Endothelial cell of umbilical vein (primary cell): ENCODE results near the gene ADIG. TPM values are rescaled to one million over a fixed set of nuclear protein-coding genes. Genes with fewer than 3 reads are reported as not detected.

Experiments
- BruUV-seq: library from RNA; stranded (reverse); fragments of 400-500 nt; replicated peaks from 2 replicates; lab custom pipeline; 2021; lab: Mats Ljungman, UMichigan
- CTCF ChIA-PET: fragments of 300-600, 350-600 bp; sonication (Branson Sonifier 250); formaldehyde crosslinking; loops from one replicate; lab custom pipeline; 2021; ENCODE audit warnings: antibody characterized with exemption, inconsistent platforms; lab: Charles Lee
- POLR2A ChIA-PET: fragments of 300-600, 350-600 bp; sonication (Branson Sonifier 250); formaldehyde crosslinking; loops from one replicate; lab custom pipeline; 2021; ENCODE audit warnings: antibody characterized with exemption, inconsistent platforms; lab: Charles Lee
- DNase-seq: peaks from one replicate; pipeline ENCODE4 v3.0.0-alpha.2; 2011; ENCODE audit warnings: low read depth, low spot score
- FAIRE-seq: peaks from 2 replicates; lab custom pipeline; 2011; peaks lifted over from hg19 to GRCh38; lab: Jason Lieb, UNC
- H2AFZ ChIP-seq: 2 replicates; pipeline ENCODE4 v1.6.0; 2012; ENCODE audit warnings: low read depth, low read length, control low read depth, inconsistent platforms
- H3K27ac ChIP-seq: 2 replicates; pipeline ENCODE4 v1.5.1; 2011; ENCODE audit warnings: low read depth, mild to moderate bottlenecking, control low read depth, low read length, moderate library complexity; ENCODE audit not compliant: insufficient read depth
- H3K27me3 ChIP-seq, 2 experiments: 2 replicates each; pipeline versions ENCODE4 v1.6.0 to v1.6.1; 2011; ENCODE audit warnings: low read length in 2 of 2, mixed read lengths in 1 of 2; ENCODE audit not compliant: control insufficient read depth in 2 of 2, insufficient read depth in 2 of 2
- H3K36me3 ChIP-seq, 2 experiments: 2 replicates in 1 of 2; 3 replicates in 1 of 2; pipeline ENCODE4 v1.5.1; 2011; ENCODE audit warnings: low read length in 2 of 2, mild to moderate bottlenecking in 1 of 2, moderate library complexity in 1 of 2; ENCODE audit not compliant: control insufficient read depth in 2 of 2, insufficient read depth in 2 of 2; ENCODE audit errors: extremely low read depth in 1 of 2
- H3K4me1 ChIP-seq: 3 replicates; pipeline ENCODE4 v1.5.1; 2011; ENCODE audit warnings: mild to moderate bottlenecking, low read length; ENCODE audit not compliant: control insufficient read depth, insufficient read depth; ENCODE audit errors: extremely low read depth
- H3K4me2 ChIP-seq: 2 replicates; pipeline ENCODE4 v1.6.1; 2011; ENCODE audit warnings: low read length, control low read depth, mixed read lengths; ENCODE audit not compliant: insufficient read depth
- H3K4me3 ChIP-seq, 3 experiments: fragments of 200-600 bp in 1 of 3; sonication (generic), shearing (Covaris generic) in 1 of 3; replicated peaks in 1 of 3; 2 replicates each; pipeline ENCODE4 v1.5.1; 2011 to 2016; ENCODE audit warnings: control low read depth in 3 of 3, low read length in 3 of 3, mild to moderate bottlenecking in 2 of 3, inconsistent platforms in 1 of 3, low read depth in 1 of 3, moderate library complexity in 1 of 3; ENCODE audit not compliant: insufficient read depth in 1 of 3
- H3K79me2 ChIP-seq: 2 replicates; pipeline ENCODE4 v1.6.0; 2012; ENCODE audit warnings: low read length, inconsistent platforms; ENCODE audit not compliant: control insufficient read depth, insufficient read depth
- H3K9ac ChIP-seq: replicated peaks from 2 replicates; pipeline ENCODE3; 2011; ENCODE audit warnings: low read length, control low read depth; ENCODE audit not compliant: insufficient read depth; ENCODE audit errors: extremely low read depth
- H3K9me1 ChIP-seq: replicated peaks from 3 replicates; pipeline ENCODE4 v1.6.0; 2011; ENCODE audit warnings: mild to moderate bottlenecking, low read length; ENCODE audit not compliant: control insufficient read depth, insufficient read depth; ENCODE audit errors: extremely low read depth
- H3K9me3 ChIP-seq: replicated peaks from 2 replicates; pipeline ENCODE4 v1.5.1; 2012; ENCODE audit warnings: low read length, inconsistent platforms; ENCODE audit not compliant: control insufficient read depth, insufficient read depth
- H4K20me1 ChIP-seq: replicated peaks from 2 replicates; pipeline ENCODE3; 2011; ENCODE audit warnings: mild to moderate bottlenecking, low read length; ENCODE audit not compliant: control insufficient read depth, insufficient read depth; ENCODE audit errors: extremely low read depth
- EZH2 ChIP-seq: IDR thresholded peaks from 2 replicates; pipeline ENCODE4 v1.6.1; 2012; ENCODE audit warnings: borderline replicate concordance, low read depth, mild to moderate bottlenecking, moderate library complexity, low read length, inconsistent platforms; ENCODE audit not compliant: severe bottlenecking
- FOS ChIP-seq: IDR thresholded peaks from 2 replicates; pipeline ENCODE4 v1.6.1; 2011; ENCODE audit warnings: mild to moderate bottlenecking, low read length, moderate library complexity, borderline replicate concordance; ENCODE audit not compliant: insufficient read depth
- GATA2 ChIP-seq: IDR thresholded peaks from 2 replicates; pipeline ENCODE4 v1.7.0; 2011; ENCODE audit warnings: low read depth, mild to moderate bottlenecking, moderate library complexity, mixed read lengths, low read length; ENCODE audit not compliant: insufficient read length, insufficient read depth
- JUN ChIP-seq: IDR thresholded peaks from 2 replicates; pipeline ENCODE4 v1.6.1; 2011; ENCODE audit warnings: borderline replicate concordance, low read depth; ENCODE audit not compliant: insufficient read length, insufficient read depth
- MYC ChIP-seq: IDR thresholded peaks from one replicate; pipeline ENCODE4 v1.6.1; 2011; ENCODE audit warnings: mild to moderate bottlenecking, low read depth, low read length
- POLR2A ChIP-seq: IDR thresholded peaks from 2 replicates; pipeline ENCODE4 v1.6.1; 2012; ENCODE audit warnings: low read depth, mild to moderate bottlenecking, control low read depth, low read length
- POLR2AphosphoS5 ChIP-seq: IDR thresholded peaks from 2 replicates; pipeline ENCODE4 v1.6.1; 2012; ENCODE audit warnings: low read depth, mild to moderate bottlenecking, control low read depth, low read length, moderate library complexity; ENCODE audit not compliant: insufficient read depth
- dilution Hi-C: fragments of 300-500 bp; cut with MboI; formaldehyde crosslinking; loops from one replicate; pipeline ENCODE4 v1.15.0; 2019; ENCODE audit warnings: low sequenced_read_pairs; ENCODE audit not compliant: extremely low pct_ligation_motif_present
- intact Hi-C: fragments of 100-400 bp; cut with micrococcal nuclease; formaldehyde crosslinking; loops from one replicate; pipeline ENCODE4 v1.10.0; 2022
- polyA plus RNA-seq, 4 experiments: library from polyadenylated mRNA; depleted of rRNA in 3 of 4; stranded (reverse) in 3 of 4; unstranded in 1 of 4; fragments of >200 nt; gene quantifications; 2 replicates each; pipeline versions ENCODE4 v1.2.1 to v1.2.3, GENCODE V29; 2011 to 2012; ENCODE audit warnings: missing spikeins in 1 of 4
- total RNA-seq: library from RNA; stranded (reverse); gene quantifications from 2 replicates; pipeline ENCODE4 v1.2.3, GENCODE V29; 2021
- TF ChIP-seq, protein P1 (sequence below): IDR thresholded peaks from 2 replicates; pipeline ENCODE4 v1.6.1; 2011; ENCODE audit not compliant: insufficient read depth, insufficient read length
- TF ChIP-seq, protein P2 (sequence below), 2 donors: IDR thresholded peaks; 1 replicate in 1 of 2; 2 replicates in 1 of 2; pipeline ENCODE4 v1.5.1; 2011; ENCODE audit warnings: low read length in 2 of 2, mild to moderate bottlenecking in 2 of 2, moderate library complexity in 2 of 2, control low read depth in 1 of 2, inconsistent platforms in 1 of 2, low read depth in 1 of 2; ENCODE audit not compliant: insufficient read depth in 1 of 2; ENCODE audit errors: extremely low read depth in 1 of 2

Gene ADIG
- total and polyA plus RNA-seq, 2 donors (not counting 3 experiments of a cell fraction or from before 2014, with no cell fraction given) = not detected

DNA sequence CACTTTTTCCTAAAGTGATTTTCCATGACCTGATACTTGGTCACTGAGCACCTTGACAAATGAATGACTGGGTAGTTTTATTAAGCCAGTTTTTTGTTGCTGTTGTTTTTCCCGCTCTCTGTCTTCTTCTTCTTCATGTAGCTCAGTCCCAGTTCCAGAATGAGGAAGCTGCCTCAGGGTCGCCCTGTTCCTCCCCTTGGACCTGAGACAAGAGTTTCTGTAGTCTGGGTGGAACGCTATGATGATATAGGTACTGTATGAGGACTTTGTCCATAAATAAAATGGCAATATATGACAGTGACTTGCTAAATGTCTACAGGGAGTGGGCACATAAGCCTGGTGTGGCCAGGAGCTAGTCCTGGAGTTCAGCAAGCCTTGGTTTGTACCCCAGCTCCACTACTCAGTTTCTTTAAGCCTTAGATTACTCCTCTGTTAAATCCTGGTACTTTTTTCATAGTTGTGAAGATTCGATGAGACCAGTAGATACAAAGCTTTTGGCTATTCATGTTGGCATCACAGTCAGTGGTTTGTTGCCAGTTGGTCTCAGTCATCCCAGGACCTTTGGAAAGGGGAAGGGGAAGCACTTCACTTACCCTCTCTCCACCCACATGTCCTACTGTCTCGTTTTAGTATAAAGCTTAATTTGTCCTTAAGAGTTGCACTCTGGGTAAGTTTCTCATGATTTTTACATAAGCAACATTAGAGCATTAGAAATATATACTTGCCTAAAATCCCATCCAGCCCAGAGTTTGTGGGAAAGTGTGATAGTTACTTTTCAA, 11.1 kb upstream of the ADIG start:
- dilution Hi-C loops = no loop called here
- Histone ChIP-seq H3K9me3 (no peaks in the 10 kb centered on the region), H3K27ac (no peak overlapping the region), H3K36me3 (peaks cover 5 to 9% of the 10 kb centered on the region in 2 experiments), H4K20me1 (no peaks in the 10 kb centered on the region), H3K9ac (no peak overlapping the region), H3K27me3 (no peaks in the 10 kb centered on the region), H3K4me3 (no peak overlapping the region), H2AFZ (no peak overlapping the region), H3K4me1 (no peaks in the 10 kb centered on the region), H3K9me1 (no peaks in the 10 kb centered on the region), H3K4me2 (no peak overlapping the region), H3K79me2 (no peaks in the 10 kb centered on the region)
- no peak for TF ChIP-seq JUN
- intact Hi-C loops = no loop called here
- FAIRE-seq (no peak), DNase-seq (no peak)
- POLR2A ChIA-PET = no interaction called here
- CTCF ChIA-PET = interaction anchor here (0.7 to 0.8 kb wide), 2 partner anchors 11 to 124 kb away, joined by 3 read pairs; no protein-coding TSS in a partner anchor
- no TSS peak for BruUV-seq

DNA sequence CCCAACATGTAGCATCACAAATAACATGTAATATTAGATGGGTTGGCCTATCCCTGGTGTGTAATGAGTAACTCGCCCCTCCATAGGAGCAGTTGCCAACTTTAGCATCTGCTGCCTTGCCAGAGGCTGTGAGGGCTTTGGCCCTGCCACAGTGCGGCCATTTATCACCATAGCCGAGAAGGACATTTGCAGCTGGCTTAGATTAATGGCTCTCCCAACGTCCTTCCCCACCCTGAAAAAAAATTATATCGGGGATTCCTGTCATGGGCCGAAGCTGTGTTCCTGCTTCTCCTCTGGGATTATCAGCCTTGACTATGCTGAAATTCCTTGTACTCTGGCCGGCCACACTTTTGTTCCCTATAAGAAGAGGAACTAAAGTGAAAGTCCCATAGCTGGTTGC, 7.6 kb upstream of the ADIG start:
- intact Hi-C loops = no loop called here

More for the DNA sequence above, 7.6 kb upstream of the ADIG start:
- no peak overlapping the region for H3K4me2 ChIP-seq
- H3K9ac ChIP-seq = no peak overlapping the region
- TF ChIP-seq, protein P1, sequence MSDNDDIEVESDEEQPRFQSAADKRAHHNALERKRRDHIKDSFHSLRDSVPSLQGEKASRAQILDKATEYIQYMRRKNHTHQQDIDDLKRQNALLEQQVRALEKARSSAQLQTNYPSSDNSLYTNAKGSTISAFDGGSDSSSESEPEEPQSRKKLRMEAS = no peak
- TF ChIP-seq POLR2A (no peak), FOS (no peak), MYC (no peak), JUN (no peak), POLR2AphosphoS5 (no peak), GATA2 (no peak), EZH2 (no peak)
- TF ChIP-seq, protein P2, sequence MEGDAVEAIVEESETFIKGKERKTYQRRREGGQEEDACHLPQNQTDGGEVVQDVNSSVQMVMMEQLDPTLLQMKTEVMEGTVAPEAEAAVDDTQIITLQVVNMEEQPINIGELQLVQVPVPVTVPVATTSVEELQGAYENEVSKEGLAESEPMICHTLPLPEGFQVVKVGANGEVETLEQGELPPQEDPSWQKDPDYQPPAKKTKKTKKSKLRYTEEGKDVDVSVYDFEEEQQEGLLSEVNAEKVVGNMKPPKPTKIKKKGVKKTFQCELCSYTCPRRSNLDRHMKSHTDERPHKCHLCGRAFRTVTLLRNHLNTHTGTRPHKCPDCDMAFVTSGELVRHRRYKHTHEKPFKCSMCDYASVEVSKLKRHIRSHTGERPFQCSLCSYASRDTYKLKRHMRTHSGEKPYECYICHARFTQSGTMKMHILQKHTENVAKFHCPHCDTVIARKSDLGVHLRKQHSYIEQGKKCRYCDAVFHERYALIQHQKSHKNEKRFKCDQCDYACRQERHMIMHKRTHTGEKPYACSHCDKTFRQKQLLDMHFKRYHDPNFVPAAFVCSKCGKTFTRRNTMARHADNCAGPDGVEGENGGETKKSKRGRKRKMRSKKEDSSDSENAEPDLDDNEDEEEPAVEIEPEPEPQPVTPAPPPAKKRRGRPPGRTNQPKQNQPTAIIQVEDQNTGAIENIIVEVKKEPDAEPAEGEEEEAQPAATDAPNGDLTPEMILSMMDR (IDR thresholded peaks at IDR 0.05; ENCODE audit: extremely low read depth in 1 of 2, insufficient read depth in 1 of 2, low read depth in 1 of 2, low read length in 2 of 2) = no peak
- H3K9me3 ChIP-seq = no peaks in the 10 kb centered on the region
- FAIRE-seq (no peak), DNase-seq (no peak)
- H4K20me1 ChIP-seq = no peaks in the 10 kb centered on the region
- no peak overlapping the region for H3K27ac ChIP-seq
- no peaks in the 10 kb centered on the region for H3K9me1 ChIP-seq
- H3K27me3 ChIP-seq = no peaks in the 10 kb centered on the region
- H2AFZ ChIP-seq = no peak overlapping the region
- H3K36me3 ChIP-seq = peaks cover 2 to 15% of the 10 kb centered on the region in 2 experiments
- ChIA-PET CTCF (interaction anchor here (1.3 kb wide), 1 partner anchor 11 kb away, joined by 3 read pairs; no protein-coding TSS in a partner anchor), POLR2A (no interaction called here)
- no peaks in the 10 kb centered on the region for H3K79me2 ChIP-seq
- no peak overlapping the region for H3K4me3 ChIP-seq
- dilution Hi-C loops = no loop called here
- no TSS peak for BruUV-seq
- H3K4me1 ChIP-seq = no peaks in the 10 kb centered on the region
